Sigmoid colon (tissue), 7 donors: ENCODE measurements around the gene RSPH1. TPM values are rescaled to one million over a fixed set of nuclear protein-coding genes. Genes with fewer than 3 reads are reported as not detected.

Source experiments
- DNase-seq: peaks from one replicate; pipeline ENCODE4 v3.0.0-alpha.2; 2019
- H3K27ac ChIP-seq, 4 donors: fragments of 200-600 bp; sonication (generic); one replicate each; pipeline ENCODE4 v1.5.1; 2016 to 2019; ENCODE audit warnings: mild to moderate bottlenecking in 1 of 4
- H3K27me3 ChIP-seq, 3 donors: fragments of 200-600 bp; sonication (generic); one replicate each; pipeline ENCODE4 v1.5.1; 2019; ENCODE audit warnings: mild to moderate bottlenecking in 1 of 3
- H3K36me3 ChIP-seq, 4 donors: fragments of 200-600 bp; sonication (generic); one replicate each; pipeline ENCODE4 v1.5.1; 2016 to 2019
- H3K4me1 ChIP-seq, 4 donors: fragments of 200-600 bp; sonication (generic); one replicate each; pipeline ENCODE4 v1.5.1; 2017 to 2019
- H3K4me3 ChIP-seq, 4 donors: fragments of 200-600 bp; sonication (generic); one replicate each; pipeline ENCODE4 v1.5.1; 2017 to 2019; ENCODE audit warnings: mild to moderate bottlenecking in 2 of 4, moderate library complexity in 1 of 4
- H3K9me3 ChIP-seq, 4 donors: fragments of 200-600 bp in 3 of 4; sonication (generic) in 3 of 4; one replicate each; pipeline versions ENCODE4 v1.5.1 to v1.6.1; 2013 to 2019
- CTCF ChIP-seq, 4 experiments: fragments of 450-650 bp in 3 of 4; fragments of 200-600 bp in 1 of 4; IDR thresholded peaks; one replicate each; pipeline ENCODE4 v1.5.1; 2016 to 2019; ENCODE audit warnings: antibody characterized with exemption in 4 of 4, mild to moderate bottlenecking in 3 of 4, moderate library complexity in 2 of 4
- EP300 ChIP-seq, 4 donors: sonication (generic); formaldehyde crosslinking; IDR thresholded peaks; one replicate each; pipeline ENCODE4 v1.6.1; 2017; ENCODE audit warnings: antibody characterized with exemption in 4 of 4
- POLR2A ChIP-seq, 2 donors: fragments of 450-650 bp; IDR thresholded peaks; one replicate each; pipeline ENCODE4 v1.6.1; 2016; ENCODE audit warnings: antibody characterized with exemption in 2 of 2, mild to moderate bottlenecking in 2 of 2, moderate library complexity in 2 of 2
- POLR2AphosphoS5 ChIP-seq, 4 donors: sonication (generic); formaldehyde crosslinking; IDR thresholded peaks; one replicate each; pipeline ENCODE4 v1.6.1; 2017; ENCODE audit warnings: antibody characterized with exemption in 4 of 4
- WGBS, 2 donors: extraction: QIAGEN DNeasy Blood & Tissue Kit; methylation state at CpG; one replicate each; pipeline ENCODE4 v1.1.7; 2013; 5-methylcytosine and 5-hydroxymethylcytosine counted together
- intact Hi-C: fragments of 100-400 bp; cut with DNase I; formaldehyde crosslinking; loops from one replicate; pipeline ENCODE4 v1.15.1; 2023
- polyA plus RNA-seq, 3 donors: library from polyadenylated mRNA; stranded (reverse); fragments of 200-250 nt; gene quantifications; one replicate each; pipeline ENCODE4 v1.2.3, GENCODE V29; 2013
- total RNA-seq, 4 donors: library from RNA; depleted of rRNA; stranded (reverse); fragments of >200 nt; gene quantifications; one replicate each; pipeline ENCODE4 v1.1.0, GENCODE V29; 2016
- donor health status: healthy with polysubstance abuse.
- donor health status: Bipolar disorder and iron deficiency.
- donor health status: healthy.

Gene RSPH1
- total and polyA plus RNA-seq, 7 donors: 1.2 to 13.4 (median 3.0) TPM; not detected in 2

- Histone ChIP-seq H3K4me3 (no peak overlapping the region), H3K9me3 (no peaks in the 10 kb centered on the region), H3K4me1 (no peaks in the 10 kb centered on the region), H3K36me3 (peaks cover 0 to 43% (median 2%) of the 10 kb centered on the region in 4 donors), H3K27me3 (no peaks in the 10 kb centered on the region), H3K27ac (no peak overlapping the region)
- peak; percentile 55 for DNase-seq
- intact Hi-C loops: no loop called here
- TF ChIP-seq POLR2AphosphoS5 (IDR thresholded peaks at IDR 0.05): no peak
- TF ChIP-seq CTCF (IDR thresholded peaks at IDR 0.05): no peak
- no peak for TF ChIP-seq EP300 (IDR thresholded peaks at IDR 0.05)
- no peak for TF ChIP-seq POLR2A (IDR thresholded peaks at IDR 0.05)
- 92 to 94% methylated on average over 12 of the region's 12 CpGs for WGBS, 2 donors
These were observed 45.1 kb upstream of the RSPH1 start for GRCh38 chr21:42541174-42541573.

- H3K9me3 ChIP-seq: no peaks in the 10 kb centered on the region
- WGBS, 2 donors: 90% methylated on average over 8 of the region's 8 CpGs
- H3K4me1 ChIP-seq: no peaks in the 10 kb centered on the region
- peaks cover 0 to 38% (median 0%) of the 10 kb centered on the region in 4 donors for H3K36me3 ChIP-seq
- H3K27me3 ChIP-seq: no peaks in the 10 kb centered on the region
- H3K4me3 ChIP-seq: no peak overlapping the region
- no peak for DNase-seq
- no peak for TF ChIP-seq POLR2AphosphoS5 (IDR thresholded peaks at IDR 0.05)
- no peak for TF ChIP-seq EP300 (IDR thresholded peaks at IDR 0.05)
- TF ChIP-seq POLR2A (IDR thresholded peaks at IDR 0.05): no peak
- no peak for TF ChIP-seq CTCF (IDR thresholded peaks at IDR 0.05)
- intact Hi-C loops: no loop called here
- H3K27ac ChIP-seq: no peak overlapping the region
These were observed 44.4 kb upstream of the RSPH1 start for GRCh38 chr21:42540396-42540795.

GRCh38 chr21:42539931-42540343, 43.9 kb upstream of the RSPH1 start:
- no peaks in the 10 kb centered on the region for H3K27me3 ChIP-seq
- no peak overlapping the region for H3K27ac ChIP-seq
- 82 to 86% methylated on average over 7 of the region's 7 CpGs for WGBS, 2 donors
- peaks cover 0 to 38% (median 0%) of the 10 kb centered on the region in 4 donors for H3K36me3 ChIP-seq
- H3K9me3 ChIP-seq: no peaks in the 10 kb centered on the region
- no peak overlapping the region for H3K4me3 ChIP-seq
- no peak for TF ChIP-seq EP300 (IDR thresholded peaks at IDR 0.05)
- no peak for TF ChIP-seq CTCF (IDR thresholded peaks at IDR 0.05)
- no peak for TF ChIP-seq POLR2AphosphoS5 (IDR thresholded peaks at IDR 0.05)
- no peak for TF ChIP-seq POLR2A (IDR thresholded peaks at IDR 0.05)
- intact Hi-C loops: no loop called here
- DNase-seq: peak; percentile 37
- H3K4me1 ChIP-seq: no peaks in the 10 kb centered on the region

- WGBS, 2 donors: 81 to 84% methylated on average over 17 of the region's 17 CpGs
- TF ChIP-seq POLR2AphosphoS5 (IDR thresholded peaks at IDR 0.05): no peak
- no peak for TF ChIP-seq POLR2A (IDR thresholded peaks at IDR 0.05)
- no peak for TF ChIP-seq CTCF (IDR thresholded peaks at IDR 0.05)
- no peak for TF ChIP-seq EP300 (IDR thresholded peaks at IDR 0.05)
- Histone ChIP-seq H3K27ac (no peak overlapping the region), H3K4me3 (no peak overlapping the region), H3K4me1 (no peaks in the 10 kb centered on the region), H3K36me3 (peaks cover 0 to 32% (median 0%) of the 10 kb centered on the region in 4 donors), H3K27me3 (no peaks in the 10 kb centered on the region), H3K9me3 (no peaks in the 10 kb centered on the region)
- intact Hi-C loops: no loop called here
- peak; percentile 50 for DNase-seq
These were observed 43.3 kb upstream of the RSPH1 start for GRCh38 chr21:42539342-42539741.
